ENCODE results near the gene FAM180A.
"Not testable (repeated sequence)": the region's sequence is repeated elsewhere in the genome, so short reads cannot be mapped to it uniquely, and the experiment has no call there.

FAM180A gene

DNA sequence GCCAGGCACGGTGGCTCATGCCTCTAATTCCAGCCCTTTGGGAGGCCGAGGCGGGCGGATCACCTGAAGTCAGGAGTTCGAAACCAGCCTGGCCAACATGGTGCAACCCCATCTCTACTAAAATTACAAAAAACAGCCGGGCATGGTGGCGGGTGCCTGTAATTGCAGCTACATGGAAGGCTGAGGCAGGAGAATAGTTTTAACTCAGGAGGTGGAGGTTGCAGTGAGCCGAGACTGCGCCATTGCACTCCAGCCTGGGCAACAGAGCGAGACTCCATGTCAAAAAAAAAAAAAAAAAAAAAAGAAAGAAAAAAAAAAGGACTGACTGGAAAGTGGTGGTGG lies 11.3 kb downstream of the FAM180A start:
- not testable (repeated sequence) for DNase-seq

DNA sequence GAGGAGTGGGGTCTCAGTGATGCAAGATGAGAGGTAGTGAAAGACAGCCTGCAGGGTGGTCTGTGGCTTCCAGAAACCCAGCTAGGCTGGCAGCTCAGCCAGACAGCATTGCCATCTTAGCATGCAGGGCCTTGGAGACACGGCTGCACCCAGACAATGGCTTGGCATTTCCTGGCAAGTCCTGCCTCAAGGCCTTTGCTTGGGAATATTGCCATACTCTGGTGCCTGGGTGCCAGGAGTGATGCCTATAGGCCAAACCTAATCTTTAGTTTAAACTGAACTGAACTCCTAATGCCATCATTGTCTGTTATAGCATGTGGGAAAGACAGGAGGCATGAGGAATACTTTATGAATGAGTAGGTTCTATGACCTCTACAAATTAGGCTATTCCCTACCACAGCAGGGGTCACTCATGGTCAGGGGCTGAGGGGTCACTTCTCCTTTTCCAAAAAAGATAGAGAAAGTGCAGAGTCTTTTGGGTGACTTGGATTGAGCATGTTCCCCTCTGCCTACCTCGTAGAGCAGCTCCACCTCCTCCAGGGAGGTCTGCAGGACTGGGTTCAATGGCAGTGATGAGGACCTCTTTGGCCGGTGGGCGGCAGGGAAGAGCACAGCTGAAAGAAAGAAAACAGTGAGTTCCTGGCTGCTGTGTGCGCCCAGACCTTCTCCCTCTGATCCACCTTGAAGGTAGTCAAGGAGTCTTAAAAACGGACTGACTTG lies 11.9 kb downstream of the FAM180A start:
- no peak for DNase-seq

DNA sequence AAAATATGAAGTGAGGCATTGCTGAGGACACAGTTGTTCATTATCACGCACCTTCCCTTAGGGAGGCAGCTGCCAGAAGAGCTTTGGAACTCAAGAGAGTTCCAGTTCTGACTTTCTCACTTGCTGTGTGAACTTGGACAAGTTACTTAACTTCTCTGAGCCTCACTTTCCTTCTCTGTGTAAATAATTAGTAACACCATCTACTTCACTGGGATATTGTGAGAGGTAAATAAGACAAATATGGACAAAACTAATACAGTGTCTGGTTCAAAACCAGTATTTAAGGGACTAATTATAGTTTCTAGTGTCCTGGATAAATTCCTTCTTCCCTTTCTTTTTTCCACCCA lies 14.3 kb downstream of the FAM180A start:
- DNase-seq: no peak

DNA sequence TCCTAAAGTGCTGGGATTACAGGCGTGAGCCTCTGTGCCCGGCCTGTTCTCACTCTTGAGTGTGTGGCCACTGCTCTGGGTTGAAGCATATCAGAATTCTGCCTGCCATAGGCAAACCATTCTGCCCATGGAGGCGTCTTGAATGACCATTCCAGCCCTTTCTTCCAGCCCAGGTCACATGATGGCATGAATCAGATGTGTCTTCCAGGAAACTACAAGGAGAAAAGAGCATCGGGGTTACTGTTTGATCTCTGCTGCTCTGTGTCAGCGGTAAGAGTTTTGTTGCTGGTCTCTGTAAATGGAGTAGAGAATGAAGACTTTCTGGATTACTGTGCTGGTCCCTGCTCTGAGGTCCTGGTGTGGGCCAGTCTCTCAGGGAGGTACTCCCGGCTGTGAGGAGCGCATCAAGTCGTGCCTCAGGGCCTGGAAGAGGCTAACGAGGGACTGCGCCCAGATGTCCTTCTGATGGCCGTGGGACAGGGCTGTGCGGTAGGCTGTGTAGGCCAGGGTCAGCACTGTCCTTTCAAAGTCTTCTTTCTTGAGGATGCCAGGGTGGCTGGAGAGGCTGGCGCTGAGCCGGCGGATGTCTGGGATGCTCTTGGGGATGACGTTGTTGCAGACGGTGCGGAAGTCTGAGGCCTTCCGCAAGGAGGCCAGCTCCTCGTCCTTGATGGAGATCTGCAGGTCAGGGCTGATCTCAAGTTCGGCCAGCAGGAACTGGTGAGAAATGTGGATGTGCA lies 14.8 kb downstream of the FAM180A start:
- no peak for DNase-seq

DNA sequence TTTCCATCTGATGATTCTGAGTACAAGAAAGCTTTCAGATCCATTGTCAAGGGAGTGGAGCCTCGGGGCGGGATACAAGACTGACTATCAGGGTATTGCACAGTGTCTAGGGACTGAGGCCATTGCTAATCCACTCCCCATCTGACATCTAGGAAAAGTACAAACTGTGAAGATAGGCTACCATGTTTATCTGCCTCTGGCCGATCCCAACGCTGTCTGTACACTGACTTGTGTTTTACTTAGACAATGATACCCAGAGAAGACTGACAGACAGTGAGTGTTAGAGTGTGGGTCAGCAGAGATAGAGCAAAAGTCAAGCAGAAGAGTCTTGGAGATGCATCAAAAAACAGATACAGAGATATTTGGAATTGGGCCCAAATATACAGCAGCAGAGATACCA lies 17.5 kb downstream of the FAM180A start:
- DNase-seq: no peak

DNA sequence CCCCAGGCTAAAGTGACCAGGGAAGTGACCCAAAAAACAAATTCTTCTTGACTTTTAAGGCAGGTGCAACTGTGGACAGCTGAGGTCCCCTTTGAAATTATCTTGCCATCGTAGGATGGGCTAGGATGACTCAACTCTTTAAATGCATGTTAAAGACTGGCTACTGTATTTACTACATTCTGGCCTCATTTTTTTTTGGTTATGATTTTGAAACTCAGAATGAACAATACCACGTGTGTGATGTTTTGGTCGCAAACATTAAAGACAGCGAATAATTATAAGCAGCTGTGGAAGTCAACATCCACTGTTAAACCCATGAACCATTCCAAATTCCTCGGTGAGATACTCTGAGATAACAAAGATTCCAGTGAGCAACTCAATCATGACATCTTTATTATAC lies 19.4 kb downstream of the FAM180A start:
- DNase-seq: no peak

DNA sequence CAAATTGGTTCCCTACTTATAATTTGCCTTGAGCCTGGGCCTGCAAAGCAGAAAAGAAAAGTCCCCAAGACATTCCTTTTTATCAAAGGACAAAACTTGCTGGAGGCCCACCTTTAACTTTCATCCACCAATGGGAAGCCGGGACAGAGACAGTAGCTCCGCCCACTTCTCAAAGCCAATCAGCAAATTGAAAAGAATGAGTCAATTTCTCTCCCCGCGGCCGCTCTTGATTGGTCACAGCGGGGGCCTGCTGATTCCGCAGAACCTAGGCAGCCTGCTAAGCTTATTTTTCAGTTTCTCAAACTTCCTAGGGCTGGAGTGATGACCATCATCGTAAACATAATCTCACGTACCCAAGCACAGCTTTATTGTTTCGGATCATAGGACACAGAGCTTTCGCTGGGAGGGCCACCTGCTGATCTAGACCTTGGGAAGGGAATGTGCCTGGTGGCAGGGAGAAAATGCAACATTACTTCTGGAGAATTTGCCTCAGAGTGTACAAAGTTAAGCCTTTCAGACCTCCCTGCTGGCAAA lies 20.4 kb downstream of the FAM180A start, which contains the start of gene SLC13A4:
SLC13A4 (minus strand) TSS at position 51 of the 534 bp plus-strand sequence. CDS start 690 bp downstream, outside the sequence.
- no peak for DNase-seq

DNA sequence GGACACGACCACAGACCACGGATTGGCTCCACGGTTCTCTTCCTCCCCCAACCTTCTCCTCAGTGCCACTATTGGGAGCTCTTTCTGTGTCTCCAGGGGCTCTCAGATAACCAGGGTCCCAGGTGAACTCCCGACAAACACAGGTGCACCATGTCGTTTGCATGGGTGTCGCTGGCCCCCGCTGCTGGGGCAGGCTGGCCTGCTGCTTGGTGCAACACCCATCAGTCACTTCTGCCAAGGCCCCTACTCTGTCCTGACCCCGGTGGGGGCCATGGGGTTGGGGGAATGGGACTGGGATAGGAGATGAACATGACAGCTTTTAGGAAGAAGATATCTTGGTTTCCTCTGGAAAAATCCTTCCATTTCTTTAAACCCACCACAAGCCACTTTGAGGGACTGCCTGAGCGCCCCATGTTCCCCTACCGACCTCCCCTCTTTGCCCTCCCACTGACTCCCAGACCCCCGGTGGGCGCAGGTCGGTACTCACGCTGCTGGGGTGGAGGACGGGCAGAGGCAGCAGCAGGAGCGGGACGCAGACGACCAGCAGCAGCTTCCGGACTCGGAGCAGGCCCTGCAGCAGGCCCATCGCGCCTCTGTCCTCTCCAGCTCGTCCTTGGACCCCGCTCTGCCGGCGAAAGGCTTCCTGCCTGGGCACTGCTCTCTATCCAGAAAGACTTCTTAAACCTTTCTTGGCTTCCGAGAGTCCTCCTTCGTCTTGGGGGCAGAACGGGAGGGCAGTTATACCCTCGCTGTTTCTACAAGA lies 21.5 kb downstream of the FAM180A start:
- DNase-seq: no peak

DNA sequence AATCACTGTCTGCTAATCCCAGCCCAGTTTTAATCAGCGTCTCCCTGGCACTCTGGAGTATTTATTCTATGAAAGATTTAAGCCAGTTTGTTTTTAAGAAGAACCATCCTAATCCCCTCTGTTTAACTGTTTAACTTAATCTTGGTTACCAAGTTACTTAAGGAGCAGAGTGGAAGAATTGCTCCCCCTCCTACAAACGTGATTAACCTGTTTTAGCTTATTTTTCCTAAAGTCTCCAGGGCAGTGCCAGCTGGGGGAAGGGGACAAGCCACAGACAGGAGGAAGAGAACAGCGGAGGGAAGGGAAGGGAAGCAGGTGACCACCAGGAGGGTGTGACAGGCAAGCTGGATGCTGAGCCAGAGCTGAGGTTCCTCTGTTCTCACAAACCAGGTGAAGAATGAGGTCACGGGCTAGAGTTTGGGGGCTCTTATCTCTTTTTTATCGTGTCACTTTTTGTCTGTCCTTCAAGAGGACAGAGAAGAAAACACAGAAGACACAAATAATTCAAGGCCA lies 22.3 kb downstream of the FAM180A start:
- DNase-seq: no peak

DNA sequence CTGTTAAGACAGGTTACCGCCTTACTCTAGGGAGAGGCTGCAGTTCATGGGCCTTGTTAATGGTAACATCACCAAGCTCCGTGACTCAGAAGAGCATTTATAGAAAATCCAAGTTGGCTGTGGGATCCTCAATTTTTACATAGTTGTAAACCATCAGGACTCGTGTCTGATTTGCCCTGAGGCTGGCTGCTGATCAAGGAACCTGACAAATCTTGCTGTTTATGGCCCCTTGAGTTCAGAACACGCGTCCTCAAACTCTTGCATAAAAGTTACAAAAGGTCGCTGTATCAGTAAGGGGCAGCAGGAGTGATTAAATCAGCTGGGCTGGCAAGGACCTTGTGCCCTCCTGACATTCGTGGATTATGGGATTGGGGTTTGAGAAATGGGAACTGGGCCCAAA lies 25.2 kb downstream of the FAM180A start:
- DNase-seq: no peak

DNA sequence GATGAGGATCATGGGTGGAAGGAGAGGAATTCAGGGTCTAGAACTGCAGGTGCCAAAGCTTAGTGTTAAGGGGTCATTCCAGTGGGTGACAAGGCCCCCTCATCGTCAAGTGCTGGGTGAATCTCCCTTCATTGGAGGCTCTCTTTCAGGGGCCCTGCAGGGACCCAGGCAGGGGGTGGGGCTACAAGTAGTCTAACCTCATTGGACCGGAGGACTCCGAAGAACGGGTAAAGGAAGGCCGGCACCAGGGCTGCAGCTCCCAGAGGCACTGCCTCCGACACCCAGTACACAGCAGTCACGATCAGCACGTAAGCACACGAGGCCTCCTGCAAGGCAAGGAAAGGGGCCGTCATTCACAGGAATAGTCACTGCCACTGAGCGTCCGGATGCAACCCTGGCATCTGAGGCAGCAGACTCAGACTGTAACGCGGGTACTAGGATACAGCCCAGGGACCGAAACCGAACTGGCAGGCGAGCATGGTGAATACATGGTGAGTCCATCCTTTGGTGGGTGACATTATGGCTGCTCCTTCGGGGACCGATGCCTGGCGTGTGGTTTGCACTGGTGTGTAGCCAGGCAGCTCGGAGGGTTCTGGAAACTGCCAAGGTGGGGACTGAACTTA lies 27.3 kb downstream of the FAM180A start:
- DNase-seq: no peak

DNA sequence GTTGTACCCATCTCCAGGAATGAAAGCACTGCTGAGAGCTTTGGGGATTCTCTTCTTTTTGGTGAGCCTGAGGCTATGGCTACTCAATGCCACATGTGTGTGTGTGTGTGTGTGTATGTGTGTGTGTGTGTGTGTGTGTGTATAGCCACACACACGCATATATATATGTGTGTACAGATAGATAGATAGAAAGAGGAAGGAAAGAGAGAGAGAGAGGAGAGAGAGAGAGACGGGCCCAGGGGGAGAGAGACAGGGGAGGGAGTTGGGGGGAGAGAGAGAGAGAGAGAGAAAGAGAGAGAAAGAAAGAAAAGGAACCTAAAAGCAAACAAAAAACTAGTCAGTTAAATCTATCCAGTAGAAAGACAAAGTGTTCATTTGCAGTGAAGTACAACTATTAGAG lies 28.9 kb downstream of the FAM180A start:
- no peak for DNase-seq

DNA sequence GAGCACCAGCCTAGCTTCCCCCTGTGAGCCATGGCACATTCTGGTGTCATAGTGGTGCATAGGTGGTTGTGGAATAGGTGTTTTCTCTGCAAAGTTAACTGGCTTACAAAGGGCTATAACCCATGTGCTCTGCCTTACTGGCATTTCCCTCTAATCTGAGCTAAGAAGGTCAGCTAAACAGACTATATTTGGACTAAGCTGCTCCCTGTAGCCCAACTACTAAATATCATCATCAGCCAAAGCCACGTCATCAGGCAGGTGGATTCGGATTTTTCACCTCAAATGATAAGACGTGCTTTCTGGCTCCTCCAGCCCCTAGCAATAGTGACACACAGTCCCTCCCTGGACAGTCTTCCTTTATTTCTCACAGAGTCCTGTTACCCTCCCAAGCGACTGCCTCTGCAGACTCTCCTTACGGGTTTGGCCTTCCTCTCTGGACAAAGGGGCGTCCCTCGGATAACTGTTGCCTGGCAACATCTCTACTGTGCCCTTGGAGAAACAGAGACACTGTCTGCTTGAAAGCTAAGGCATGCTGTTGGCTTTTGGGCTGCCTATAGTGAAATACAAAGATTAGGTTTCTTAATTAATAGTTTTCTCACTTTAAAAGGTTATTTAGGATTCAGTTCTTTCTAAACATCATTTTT lies 29.7 kb downstream of the FAM180A start:
- no peak for DNase-seq

DNA sequence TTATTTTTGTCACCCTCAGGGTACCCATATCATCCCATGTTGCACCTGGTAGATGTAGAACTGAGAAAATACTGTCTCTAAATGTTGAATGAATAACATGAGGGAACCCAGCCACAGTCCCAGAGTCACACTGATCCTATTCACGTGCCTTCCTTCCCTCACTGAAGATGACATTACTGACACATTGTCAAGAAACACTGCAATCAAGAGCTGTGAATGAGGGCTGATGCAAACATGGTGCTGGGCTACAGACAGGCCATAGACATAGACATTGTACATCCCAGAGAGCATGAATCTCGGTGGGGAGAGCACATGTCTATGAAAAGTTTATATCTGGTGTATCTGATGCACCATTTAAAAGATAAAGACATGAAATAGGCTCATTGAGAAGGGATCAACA lies 30.4 kb downstream of the FAM180A start:
- no peak for DNase-seq

DNA sequence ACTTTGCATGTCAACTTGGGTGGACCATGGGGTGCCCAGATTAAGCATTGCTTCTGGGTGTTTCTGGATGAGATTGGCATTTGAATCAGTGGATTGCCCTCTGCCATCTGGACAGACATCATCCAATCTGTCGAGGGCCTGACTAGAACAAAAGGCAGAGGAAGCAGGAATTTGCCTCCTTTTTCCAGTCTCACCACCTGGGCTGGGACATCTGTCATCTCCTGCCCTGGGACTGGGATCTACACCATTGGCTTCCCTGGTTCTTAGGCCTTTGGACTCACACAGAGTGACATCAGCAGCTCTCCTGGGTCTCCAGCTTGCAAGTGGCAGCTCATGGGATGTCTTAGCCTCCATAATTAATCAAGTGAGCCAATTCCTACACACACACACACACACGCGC lies 30.9 kb downstream of the FAM180A start:
- DNase-seq: no peak

DNA sequence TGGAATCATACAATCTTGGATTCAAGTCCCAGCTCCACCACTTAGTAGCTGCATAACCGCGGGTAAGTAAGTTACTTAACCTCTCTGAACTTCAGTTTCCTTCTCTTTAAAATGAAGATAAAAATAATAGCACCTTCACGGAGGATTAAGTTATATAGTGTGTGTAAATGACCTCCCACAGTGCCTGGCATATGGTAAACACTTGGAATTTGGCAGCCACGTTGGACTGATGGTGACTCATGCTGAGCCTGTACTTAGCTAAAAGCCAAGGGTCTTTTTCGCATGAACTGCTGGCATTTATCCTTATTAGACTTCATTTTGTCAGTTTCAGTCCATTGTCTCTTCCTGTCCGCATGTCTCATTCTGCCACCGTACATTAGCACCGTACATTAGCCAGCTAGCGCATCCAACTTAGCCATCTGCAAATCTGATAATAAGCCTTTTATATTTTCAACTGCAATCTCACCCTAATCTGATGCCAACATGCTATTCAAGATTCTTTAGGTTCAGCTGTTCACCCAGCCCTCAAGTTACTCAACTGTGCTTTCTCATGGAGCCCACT lies 31.9 kb downstream of the FAM180A start:
- DNase-seq: peak; percentile 24

DNA sequence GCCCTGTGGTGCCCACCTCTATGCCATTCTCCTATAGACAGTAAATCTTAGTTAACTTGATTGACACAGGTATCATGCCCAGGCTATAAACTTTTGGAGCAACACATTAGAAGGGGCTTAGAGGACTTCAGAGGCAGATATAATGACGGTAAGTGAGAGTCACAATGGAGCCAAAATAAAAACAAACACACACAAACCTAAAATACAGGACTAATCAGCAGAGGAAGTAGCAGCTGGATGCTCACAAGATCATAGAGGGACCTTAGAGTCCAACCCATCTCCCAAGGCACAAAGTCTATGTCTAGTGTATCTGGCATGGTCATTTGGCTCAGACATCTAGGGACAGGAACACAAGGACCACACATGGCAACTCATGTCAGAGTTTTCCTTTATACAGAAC lies 32.9 kb downstream of the FAM180A start:
- no peak for DNase-seq

DNA sequence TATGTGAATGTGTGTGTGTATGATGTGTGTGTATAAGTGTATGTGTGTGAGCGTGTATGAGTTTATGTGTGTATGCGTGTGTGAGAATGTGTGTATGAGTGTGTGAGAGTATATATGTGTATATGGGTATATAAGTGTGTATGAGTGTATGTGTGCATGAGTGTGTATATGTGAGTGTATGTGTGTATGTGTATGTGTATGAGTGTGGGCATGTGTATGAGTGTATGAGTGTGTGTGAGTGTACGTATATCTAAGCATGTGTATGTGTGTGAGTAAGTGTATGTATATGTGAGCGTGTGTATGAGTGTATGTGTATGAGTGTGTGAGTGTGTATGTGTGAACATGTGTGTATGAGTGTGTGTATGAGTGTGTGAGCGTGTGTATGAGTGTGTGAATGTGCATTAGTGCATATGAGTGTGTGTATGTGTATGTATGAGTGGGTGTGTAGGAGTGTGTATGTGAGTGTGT lies 33.5 kb downstream of the FAM180A start:
- no peak for DNase-seq

DNA sequence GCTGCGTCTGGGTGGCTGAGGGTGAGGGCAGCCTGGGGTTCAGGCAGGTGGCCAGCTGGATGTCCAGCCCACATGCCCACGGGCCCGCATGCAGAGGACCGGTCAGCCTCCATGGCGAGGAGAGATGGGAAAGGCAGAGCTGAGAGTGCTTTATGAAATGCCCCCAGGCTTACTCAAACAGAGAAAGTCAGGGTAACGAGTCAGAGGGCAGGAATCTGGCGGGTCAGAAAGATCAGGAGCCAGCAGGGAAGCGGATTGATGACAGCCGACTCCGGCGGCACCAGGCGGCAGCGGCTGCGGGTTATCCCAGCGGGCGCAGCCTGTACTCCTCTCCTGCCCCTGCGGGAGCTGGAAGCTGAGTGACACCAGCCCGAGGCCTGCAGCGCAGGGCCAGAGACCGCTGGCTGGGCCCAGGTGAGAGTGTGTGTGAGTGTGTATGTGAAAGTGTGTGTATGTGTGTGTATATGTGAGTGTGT lies 34.0 kb downstream of the FAM180A start:
- no peak for DNase-seq

DNA sequence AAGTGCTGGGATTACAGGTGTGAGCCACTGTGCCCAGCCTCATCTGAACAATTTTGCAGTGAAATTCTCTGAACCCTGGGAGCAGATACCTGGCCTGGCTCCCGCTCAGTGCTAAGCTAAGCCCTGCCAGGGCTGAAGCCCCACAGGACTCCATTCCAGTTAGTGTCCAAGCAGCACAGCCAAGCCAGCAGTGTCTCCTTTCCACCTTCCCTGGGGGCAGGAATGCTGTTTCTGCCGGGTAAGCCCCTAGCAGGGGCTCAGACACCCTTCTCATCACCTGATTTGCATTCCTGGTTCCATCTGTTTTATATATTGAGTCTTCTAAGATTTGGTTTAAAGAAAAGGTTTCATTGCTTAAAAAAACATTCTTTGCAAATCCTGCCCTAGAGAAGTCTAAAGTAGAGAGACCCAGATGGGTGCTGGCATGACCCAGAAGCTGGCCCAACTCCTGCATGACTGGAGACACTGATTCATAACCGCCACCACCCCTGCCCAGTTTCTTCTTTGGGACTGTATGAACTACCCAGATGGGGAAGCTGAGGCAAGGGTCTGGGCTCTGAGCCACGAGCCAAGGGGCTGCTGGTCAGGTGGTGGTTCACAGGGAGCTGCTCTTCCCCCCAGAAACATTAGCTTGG lies 34.7 kb downstream of the FAM180A start:
- DNase-seq: no peak

DNA sequence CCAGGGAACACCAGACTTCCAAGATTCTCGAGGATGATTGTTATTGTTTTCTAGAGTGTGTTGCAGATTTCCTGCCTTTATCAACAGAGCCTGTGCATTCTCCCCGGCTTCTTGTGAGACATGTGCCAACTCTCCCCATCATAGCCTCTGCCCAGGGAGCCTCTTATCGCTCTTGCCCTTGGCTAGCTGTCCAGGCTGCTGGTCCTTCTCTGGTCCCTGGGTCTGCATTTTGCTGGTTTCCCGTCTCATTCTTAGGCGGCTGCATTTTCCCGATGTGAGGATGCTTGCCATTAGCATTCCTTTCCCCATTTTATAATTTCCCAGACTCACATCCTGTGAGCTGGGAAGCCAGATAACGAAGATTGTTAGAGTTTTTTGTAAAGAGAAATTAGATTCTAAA lies 35.8 kb downstream of the FAM180A start:
- DNase-seq: no peak

Measured in NCI-H2107 (cell line).